GM21528 (cell line): ENCODE measurements around the gene SHMT2.
"Not testable (repeated sequence)": the region's sequence is repeated elsewhere in the genome, so short reads cannot be mapped to it uniquely, and the experiment has no call there.

Source experiments
- ATAC-seq: cut with Tn5 transposase; IDR thresholded peaks from one replicate; pipeline ENCODE4 v1.9.1; 2021; ENCODE audit warnings: mild to moderate bottlenecking, moderate library complexity; ENCODE audit not compliant: unreplicated experiment, low FRiP score

SHMT2 gene

GRCh38 chr12:57258977-57259970 lies 29.8 kb downstream of the SHMT2 start:
- ATAC-seq: no peak

GRCh38 chr12:57260366-57260765 lies 30.9 kb downstream of the SHMT2 start:
- ATAC-seq: no peak

- no peak for ATAC-seq
Observed at GRCh38 chr12:57261428-57261865, 31.9 kb downstream of the SHMT2 start.

GRCh38 chr12:57262126-57262822 lies 32.8 kb downstream of the SHMT2 start:
- ATAC-seq: no peak

- no peak for ATAC-seq
Observed at GRCh38 chr12:57263096-57263495, 33.6 kb downstream of the SHMT2 start.

- no peak for ATAC-seq
Observed at GRCh38 chr12:57266681-57267080, 37.2 kb downstream of the SHMT2 start.

GRCh38 chr12:57268264-57268663 lies 38.8 kb downstream of the SHMT2 start:
- no peak for ATAC-seq

GRCh38 chr12:57270966-57271470 lies 41.5 kb downstream of the SHMT2 start:
- no peak for ATAC-seq

- ATAC-seq: no peak
Observed at GRCh38 chr12:57272337-57273151, 43.0 kb downstream of the SHMT2 start.

- ATAC-seq: no peak
Observed at GRCh38 chr12:57273516-57273915, 44.0 kb downstream of the SHMT2 start.

GRCh38 chr12:57276233-57276632 lies 46.7 kb downstream of the SHMT2 start:
- not testable (repeated sequence) for ATAC-seq

GRCh38 chr12:57276935-57277563 lies 47.5 kb downstream of the SHMT2 start:
- no peak for ATAC-seq

GRCh38 chr12:57278465-57279381 lies 49.2 kb downstream of the SHMT2 start:
- ATAC-seq: no peak

GRCh38 chr12:57280211-57281062 lies 50.9 kb downstream of the SHMT2 start:
- peak; percentile 82 for ATAC-seq

GRCh38 chr12:57282073-57282472 lies 52.6 kb downstream of the SHMT2 start:
- not testable (repeated sequence) for ATAC-seq
